H1 (cell line): ENCODE data around the gene SPATA13. TPM values are rescaled to one million over a fixed set of nuclear protein-coding genes. Genes with fewer than 3 reads are reported as not detected.

ENCODE experiments used
- CBX8 ChIP-seq: fragments of 300-800, 300-1000 bp; sonication (generic); IDR thresholded peaks from 2 replicates; pipeline ENCODE4 v1.7.1; 2016; ENCODE audit warnings: low read depth, low read length, borderline replicate concordance
- CREB1 ChIP-seq: IDR thresholded peaks from 2 replicates; pipeline ENCODE4 v1.6.1; 2012; ENCODE audit warnings: inconsistent platforms
- CTCF ChIP-seq, 3 experiments: IDR thresholded peaks; 1 replicate in 2 of 3; 2 replicates in 1 of 3; pipeline versions ENCODE4 v1.5.1 to v1.6.1; 2011; ENCODE audit warnings: low read length in 3 of 3, mild to moderate bottlenecking in 3 of 3, inconsistent platforms in 2 of 3, low read depth in 1 of 3, moderate library complexity in 1 of 3; ENCODE audit not compliant: insufficient read depth in 1 of 3; ENCODE audit errors: control extremely low read depth in 1 of 3
- KDM1A ChIP-seq: fragments of 200-600, 300-600 bp; sonication (generic); IDR thresholded peaks from 2 replicates; pipeline ENCODE4 v1.7.1; 2016; ENCODE audit warnings: mild to moderate bottlenecking, low read length, borderline replicate concordance
- SIN3A ChIP-seq, 2 experiments: IDR thresholded peaks in 1 of 2; conservative IDR thresholded peaks in 1 of 2; 2 replicates each; pipeline ENCODE4 v1.6.1; 2011 to 2012; ENCODE audit warnings: low read length in 2 of 2, improper control_type of control experiment in 1 of 2, low read depth in 1 of 2, mild to moderate bottlenecking in 1 of 2
- polyA plus RNA-seq, 7 experiments: library from polyadenylated mRNA; depleted of rRNA in 3 of 7; stranded (reverse) in 5 of 7; unstranded in 2 of 7; fragments of >200 nt in 5 of 7; fragments of 200-250 nt in 2 of 7; gene quantifications; 1 replicate in 5 of 7; 2 replicates in 1 of 7; 4 replicates in 1 of 7; pipeline versions ENCODE4 v1.2.1 to v1.2.3, GENCODE V29; 2011 to 2013; ENCODE audit warnings: missing spikeins in 2 of 7, mixed read lengths in 2 of 7
- total RNA-seq: library from RNA; stranded (reverse); fragmentation: NEBNext Ultra II Directional; extraction: Animal tissue kit (Norgen Biotek cat#: 25700); gene quantifications from 2 replicates; pipeline ENCODE4 v1.2.1, GENCODE V29; 2021

The SPATA13 gene
- total and polyA plus RNA-seq, 2 of the 8 experiments (the other 6 are each of a cell fraction or from before 2014, with no cell fraction given) = 12.6 to 30.9 TPM

GRCh38 chr13:24286624-24287023 is 126.1 kb downstream of the SPATA13 start (continued):
- TF ChIP-seq SIN3A (conservative IDR thresholded peaks at IDR 0.05 in 1 of 2, IDR thresholded peaks at IDR 0.05 in 1 of 2; ENCODE audit: low read depth in 1 of 2, low read length in 2 of 2) (no peak), CBX8 (no peak), CREB1 (no peak), KDM1A (no peak), CTCF (IDR thresholded peaks at IDR 0.05; ENCODE audit: control extremely low read depth in 1 of 3, insufficient read depth in 1 of 3, low read depth in 1 of 3, low read length in 3 of 3) (no peak)
